HG03460 (cell line): Measurements from ENCODE around the gene SLC26A3.

Source experiments
- ATAC-seq: cut with Tn5 transposase; IDR thresholded peaks from one replicate; pipeline ENCODE4 v1.9.1; 2021; ENCODE audit not compliant: unreplicated experiment

SLC26A3 gene

GRCh38 chr7:107816011-107816566 lies 13.1 kb upstream of the SLC26A3 start:
- ATAC-seq, result no peak

GRCh38 chr7:107815254-107815882 lies 12.3 kb upstream of the SLC26A3 start:
- ATAC-seq, result no peak

- ATAC-seq, result no peak
These were observed 10.5 kb upstream of the SLC26A3 start for GRCh38 chr7:107813524-107813923.

- no peak for ATAC-seq
These were observed 8.9 kb upstream of the SLC26A3 start for GRCh38 chr7:107811934-107812333.

- ATAC-seq, result no peak
These were observed 7.6 kb upstream of the SLC26A3 start for GRCh38 chr7:107810626-107811025.

- ATAC-seq, result no peak
These were observed 6.2 kb upstream of the SLC26A3 start for GRCh38 chr7:107809179-107809578.

GRCh38 chr7:107799647-107800264 lies 3.3 kb downstream of the SLC26A3 start:
- no peak for ATAC-seq

GRCh38 chr7:107792364-107792763 lies 10.7 kb downstream of the SLC26A3 start:
- no peak for ATAC-seq

GRCh38 chr7:107789647-107790046 lies 13.4 kb downstream of the SLC26A3 start:
- no peak for ATAC-seq

GRCh38 chr7:107788662-107789061 lies 14.4 kb downstream of the SLC26A3 start:
- ATAC-seq, result no peak

- ATAC-seq, result no peak
These were observed 14.8 kb downstream of the SLC26A3 start for GRCh38 chr7:107788216-107788615.

GRCh38 chr7:107785926-107786325 lies 17.1 kb downstream of the SLC26A3 start:
- no peak for ATAC-seq

GRCh38 chr7:107785170-107785569 lies 17.9 kb downstream of the SLC26A3 start:
- no peak for ATAC-seq

GRCh38 chr7:107783648-107784047 lies 19.4 kb downstream of the SLC26A3 start:
- no peak for ATAC-seq

- no peak for ATAC-seq
These were observed 20.6 kb downstream of the SLC26A3 start for GRCh38 chr7:107782374-107782773.

- ATAC-seq, result no peak
These were observed 23.4 kb downstream of the SLC26A3 start for GRCh38 chr7:107779647-107780099.

- ATAC-seq, result no peak
These were observed 24.7 kb downstream of the SLC26A3 start for GRCh38 chr7:107778283-107778682.

GRCh38 chr7:107777702-107778101 lies 25.3 kb downstream of the SLC26A3 start:
- no peak for ATAC-seq

- no peak for ATAC-seq
These were observed 30.0 kb downstream of the SLC26A3 start for GRCh38 chr7:107773027-107773426.

GRCh38 chr7:107768263-107768662 lies 34.8 kb downstream of the SLC26A3 start:
- ATAC-seq, result no peak

- ATAC-seq, result no peak
These were observed 35.6 kb downstream of the SLC26A3 start for GRCh38 chr7:107767391-107767790.

GRCh38 chr7:107758667-107759066 lies 44.4 kb downstream of the SLC26A3 start:
- ATAC-seq, result no peak
